ENCODE data around the gene CTNND2. TPM values are rescaled to one million over a fixed set of nuclear protein-coding genes. Genes with fewer than 3 reads are reported as not detected.

CTNND2 gene
- total and polyA plus RNA-seq, 9 of the 15 experiments (the other 6 are each of a cell fraction or from before 2014, with no cell fraction given) = 0.03 to 0.35 TPM; not detected in 7

Small RNA genes within 50 kb of the gene (small RNA-seq; reads per million reads assigned to genes)
- gene RNU6-429P = not detected

Measured in K562 (cell line).